Measurements from ENCODE around the gene GNB5.

GNB5 gene

DNA sequence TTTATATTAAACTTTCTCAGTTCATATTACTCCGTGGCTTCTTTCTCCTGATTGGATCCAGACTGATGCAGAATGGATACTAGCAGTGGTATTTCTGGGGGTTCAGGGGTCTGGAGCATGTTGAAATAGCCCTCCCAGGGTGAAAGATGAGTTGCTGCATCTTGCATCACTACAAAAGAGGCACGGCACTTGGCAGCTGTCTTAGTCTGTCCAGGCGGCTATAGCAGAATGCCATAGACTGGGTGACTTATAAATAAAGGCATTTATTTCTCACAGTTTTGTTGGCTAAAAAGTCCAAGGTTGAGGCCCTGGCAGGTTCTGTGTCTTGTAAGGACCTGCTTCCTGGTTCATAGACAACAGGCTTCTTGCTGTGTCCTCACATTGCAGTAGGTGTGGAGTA lies 78.0 kb downstream of the GNB5 start:
- Histone ChIP-seq H3K27me3 (ENCODE audit: control insufficient read depth, insufficient read depth, low read length) (peaks cover 28% of the 10 kb centered on the region), H3K36me3 (ENCODE audit: control insufficient read depth, insufficient read depth, low read length) (no peaks in the 10 kb centered on the region), H3K4me3 (ENCODE audit: low read length) (no peak overlapping the region), H3K9ac (ENCODE audit: low read length) (no peak overlapping the region), H3K9me3 (ENCODE audit: control insufficient read depth, low read length) (no peaks in the 10 kb centered on the region), H3K4me1 (ENCODE audit: control insufficient read depth, insufficient read depth, low read length) (peaks cover 12% of the 10 kb centered on the region)

DNA sequence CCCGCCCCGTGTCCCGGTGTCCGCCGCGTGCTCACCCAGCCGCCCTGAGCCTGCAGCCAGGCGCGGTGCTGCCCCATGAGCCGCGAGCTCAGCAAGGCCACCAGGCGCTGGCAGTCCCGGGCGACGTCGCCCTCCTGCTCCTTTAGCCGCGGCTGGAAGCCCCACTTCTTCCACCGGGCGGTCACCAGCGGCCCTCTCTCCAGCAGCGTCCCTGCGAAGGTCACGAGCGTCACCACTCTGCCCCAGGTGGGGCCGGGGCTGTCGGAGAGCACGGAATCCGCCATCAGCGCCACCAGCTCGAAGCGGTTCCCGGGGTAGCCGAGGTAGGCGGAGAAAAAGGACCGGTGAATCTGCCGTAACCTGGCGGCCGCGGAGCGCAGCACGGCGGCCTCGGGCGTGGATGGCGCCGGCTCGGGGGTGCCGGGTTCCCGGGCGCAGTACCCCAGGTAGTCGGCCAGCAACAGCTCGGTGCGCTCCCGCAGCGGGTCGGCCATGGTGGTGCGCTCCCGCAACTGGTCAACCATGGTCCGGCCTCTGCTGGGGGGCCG lies 78.9 kb downstream of the GNB5 start:
- peak overlapping the region; percentile 33 for H3K9ac ChIP-seq (ENCODE audit: low read length)

DNA sequence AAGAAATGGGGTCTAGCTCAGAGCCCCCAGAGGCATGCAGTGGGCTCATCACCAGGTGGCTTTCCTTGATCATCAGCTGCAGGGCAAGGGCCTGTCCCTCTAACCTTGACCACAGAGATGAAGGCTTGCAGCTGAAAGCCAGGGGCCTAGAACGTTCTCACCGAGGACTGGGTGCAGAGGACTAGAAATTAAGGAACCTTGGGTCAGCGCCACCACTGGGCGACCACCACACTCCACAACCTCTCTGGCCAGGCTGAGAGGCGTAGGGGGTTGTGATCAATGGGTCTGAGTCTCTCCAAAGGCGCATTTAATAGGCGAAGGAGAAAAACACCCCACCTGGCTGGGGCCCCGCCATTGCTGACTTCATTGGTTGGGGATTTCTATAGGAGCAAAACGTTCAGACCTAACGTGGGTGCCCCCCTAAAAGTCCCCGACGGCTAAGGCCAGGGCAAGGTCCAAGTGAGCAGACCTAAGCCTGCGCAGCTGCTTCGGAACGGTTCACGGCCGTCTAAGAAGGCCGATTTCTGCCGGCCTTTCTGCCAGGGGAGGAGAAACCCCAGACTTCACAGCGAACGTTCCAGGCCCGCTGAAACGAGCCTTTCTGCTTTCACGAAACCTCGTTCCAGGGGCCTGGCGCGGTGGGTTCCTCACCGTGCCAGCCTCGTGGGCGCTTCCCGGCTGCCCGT lies 79.5 kb downstream of the GNB5 start:
- H3K36me3 ChIP-seq (ENCODE audit: control insufficient read depth, insufficient read depth, low read length) = no peaks in the 10 kb centered on the region
- no peak overlapping the region for H3K4me3 ChIP-seq (ENCODE audit: low read length)
- H3K9me3 ChIP-seq (ENCODE audit: control insufficient read depth, low read length) = no peaks in the 10 kb centered on the region
- H3K27me3 ChIP-seq (ENCODE audit: control insufficient read depth, insufficient read depth, low read length) = peaks cover 28% of the 10 kb centered on the region
- peaks cover 11% of the 10 kb centered on the region for H3K4me1 ChIP-seq (ENCODE audit: control insufficient read depth, insufficient read depth, low read length)
- peak overlapping the region; percentile 33 for H3K9ac ChIP-seq (ENCODE audit: low read length)

More for the DNA sequence above, 78.9 kb downstream of the GNB5 start:
- no peaks in the 10 kb centered on the region for H3K9me3 ChIP-seq (ENCODE audit: control insufficient read depth, low read length)
- peaks cover 12% of the 10 kb centered on the region for H3K4me1 ChIP-seq (ENCODE audit: control insufficient read depth, insufficient read depth, low read length)
- no peaks in the 10 kb centered on the region for H3K36me3 ChIP-seq (ENCODE audit: control insufficient read depth, insufficient read depth, low read length)
- peaks cover 28% of the 10 kb centered on the region for H3K27me3 ChIP-seq (ENCODE audit: control insufficient read depth, insufficient read depth, low read length)
- no peak overlapping the region for H3K4me3 ChIP-seq (ENCODE audit: low read length)

DNA sequence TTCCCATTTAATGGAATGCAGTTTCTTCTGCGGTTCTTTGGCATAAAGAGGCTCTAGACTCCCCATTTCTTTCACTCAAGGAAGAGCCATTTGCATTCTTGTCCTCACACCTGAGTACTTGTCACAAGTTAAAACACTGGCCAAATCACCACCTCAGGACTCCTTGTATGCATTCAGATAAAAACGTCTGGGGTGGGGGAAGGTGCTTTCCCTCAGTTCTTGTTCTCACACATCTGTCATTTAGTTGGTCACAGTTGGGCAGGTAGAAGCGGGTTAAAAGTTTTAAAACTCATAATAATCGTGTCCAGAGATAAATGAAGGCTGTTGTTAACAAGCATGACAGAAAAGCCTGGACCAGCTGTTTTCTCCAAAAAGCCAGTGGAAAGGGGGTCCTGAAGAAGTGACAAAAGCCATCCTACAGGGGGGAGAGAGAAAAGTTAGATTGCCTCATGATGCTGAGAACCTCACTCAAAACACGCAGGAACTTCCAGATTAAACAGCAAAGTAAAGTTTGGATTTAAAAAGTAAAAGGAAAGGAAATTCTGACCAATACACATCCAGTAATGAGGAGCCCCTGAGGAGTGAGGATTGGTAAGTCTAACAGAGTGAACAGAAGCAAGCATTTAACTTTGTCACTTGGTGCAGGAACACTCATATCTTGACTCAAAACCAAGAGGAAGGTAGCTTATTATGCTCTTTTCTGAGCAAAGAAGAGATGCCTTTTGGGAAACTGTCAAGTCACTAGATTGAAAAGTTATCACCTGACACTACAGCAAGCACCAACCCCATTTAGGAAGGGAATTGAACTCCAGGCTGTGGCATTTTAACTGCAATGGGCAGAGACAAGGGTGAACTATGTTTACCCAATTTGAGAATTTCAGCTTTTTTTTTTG lies 81.4 kb downstream of the GNB5 start:
- Histone ChIP-seq H3K9ac (ENCODE audit: low read length) (no peak overlapping the region), H3K9me3 (ENCODE audit: control insufficient read depth, low read length) (no peaks in the 10 kb centered on the region), H3K4me3 (ENCODE audit: low read length) (no peak overlapping the region), H3K27me3 (ENCODE audit: control insufficient read depth, insufficient read depth, low read length) (peaks cover 28% of the 10 kb centered on the region), H3K4me1 (ENCODE audit: control insufficient read depth, insufficient read depth, low read length) (no peaks in the 10 kb centered on the region), H3K36me3 (ENCODE audit: control insufficient read depth, insufficient read depth, low read length) (no peaks in the 10 kb centered on the region)

DNA sequence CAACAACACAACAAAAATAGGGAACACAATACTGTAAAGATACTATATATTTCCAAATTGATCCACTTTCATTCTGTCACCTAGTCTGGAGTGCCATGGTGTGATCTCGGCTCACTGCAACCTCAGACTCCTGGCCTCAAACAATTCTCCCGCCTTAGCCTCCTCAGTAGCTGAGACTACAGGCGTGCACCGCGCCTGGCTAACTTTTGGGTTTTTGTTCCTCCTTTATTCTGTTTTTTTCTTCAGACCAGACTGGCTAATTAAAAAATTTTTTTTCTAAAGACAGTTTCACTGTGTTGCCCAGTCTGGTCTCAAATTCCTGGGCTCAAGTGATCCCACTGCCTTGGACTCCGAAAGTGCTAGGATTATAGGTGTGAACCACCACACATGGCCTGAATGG lies 84.0 kb downstream of the GNB5 start:
- H3K36me3 ChIP-seq (ENCODE audit: control insufficient read depth, insufficient read depth, low read length) = no peaks in the 10 kb centered on the region
- no peak overlapping the region for H3K4me3 ChIP-seq (ENCODE audit: low read length)
- no peak overlapping the region for H3K9ac ChIP-seq (ENCODE audit: low read length)
- peaks cover 16% of the 10 kb centered on the region for H3K27me3 ChIP-seq (ENCODE audit: control insufficient read depth, insufficient read depth, low read length)
- no peaks in the 10 kb centered on the region for H3K4me1 ChIP-seq (ENCODE audit: control insufficient read depth, insufficient read depth, low read length)
- H3K9me3 ChIP-seq (ENCODE audit: control insufficient read depth, low read length) = no peaks in the 10 kb centered on the region

GRCh38 chr15:52106641-52107040 lies 84.6 kb downstream of the GNB5 start:
- Histone ChIP-seq H3K36me3 (ENCODE audit: control insufficient read depth, insufficient read depth, low read length) (no peaks in the 10 kb centered on the region), H3K27me3 (ENCODE audit: control insufficient read depth, insufficient read depth, low read length) (peaks cover 10% of the 10 kb centered on the region), H3K4me3 (ENCODE audit: low read length) (no peak overlapping the region), H3K4me1 (ENCODE audit: control insufficient read depth, insufficient read depth, low read length) (no peaks in the 10 kb centered on the region), H3K9me3 (ENCODE audit: control insufficient read depth, low read length) (no peaks in the 10 kb centered on the region), H3K9ac (ENCODE audit: low read length) (no peak overlapping the region)

DNA sequence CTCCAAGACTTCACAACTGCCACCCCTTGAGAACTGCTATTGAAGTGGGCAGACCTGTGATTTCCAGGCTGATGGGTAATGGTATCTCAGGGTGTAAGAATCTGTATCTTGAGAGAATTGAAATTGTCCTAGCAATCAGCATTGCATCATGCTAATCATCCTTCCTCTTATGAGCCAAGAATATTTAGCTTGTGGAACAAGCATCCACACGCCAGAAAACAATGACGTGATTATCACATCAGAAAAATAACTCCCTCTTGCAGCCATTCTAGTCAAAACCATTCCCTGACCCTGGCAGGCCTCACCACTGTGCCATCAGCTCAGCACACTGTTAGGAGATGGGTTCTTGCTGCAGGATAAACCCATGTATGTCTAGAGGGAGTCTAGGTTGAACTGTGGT lies 85.3 kb downstream of the GNB5 start:
- Histone ChIP-seq H3K9me3 (ENCODE audit: control insufficient read depth, low read length) (no peaks in the 10 kb centered on the region), H3K9ac (ENCODE audit: low read length) (no peak overlapping the region), H3K27me3 (ENCODE audit: control insufficient read depth, insufficient read depth, low read length) (peaks cover 2% of the 10 kb centered on the region), H3K36me3 (ENCODE audit: control insufficient read depth, insufficient read depth, low read length) (no peaks in the 10 kb centered on the region), H3K4me1 (ENCODE audit: control insufficient read depth, insufficient read depth, low read length) (no peaks in the 10 kb centered on the region), H3K4me3 (ENCODE audit: low read length) (no peak overlapping the region)

- no peak overlapping the region for H3K9ac ChIP-seq (ENCODE audit: low read length)
- H3K4me3 ChIP-seq (ENCODE audit: low read length) = no peak overlapping the region
- H3K27me3 ChIP-seq (ENCODE audit: control insufficient read depth, insufficient read depth, low read length) = no peaks in the 10 kb centered on the region
- H3K36me3 ChIP-seq (ENCODE audit: control insufficient read depth, insufficient read depth, low read length) = no peaks in the 10 kb centered on the region
- no peaks in the 10 kb centered on the region for H3K9me3 ChIP-seq (ENCODE audit: control insufficient read depth, low read length)
- H3K4me1 ChIP-seq (ENCODE audit: control insufficient read depth, insufficient read depth, low read length) = no peaks in the 10 kb centered on the region
Measured at GRCh38 chr15:52104532-52105004, 86.6 kb downstream of the GNB5 start.

- Histone ChIP-seq H3K27me3 (ENCODE audit: control insufficient read depth, insufficient read depth, low read length) (no peaks in the 10 kb centered on the region), H3K9ac (ENCODE audit: low read length) (no peak overlapping the region), H3K4me1 (ENCODE audit: control insufficient read depth, insufficient read depth, low read length) (no peaks in the 10 kb centered on the region), H3K4me3 (ENCODE audit: low read length) (no peak overlapping the region), H3K36me3 (ENCODE audit: control insufficient read depth, insufficient read depth, low read length) (no peaks in the 10 kb centered on the region), H3K9me3 (ENCODE audit: control insufficient read depth, low read length) (no peaks in the 10 kb centered on the region)
Measured at GRCh38 chr15:52103217-52104207, 87.7 kb downstream of the GNB5 start.

GRCh38 chr15:52102463-52102862 lies 88.7 kb downstream of the GNB5 start:
- no peak overlapping the region for H3K9ac ChIP-seq (ENCODE audit: low read length)
- H3K4me1 ChIP-seq (ENCODE audit: control insufficient read depth, insufficient read depth, low read length) = no peaks in the 10 kb centered on the region
- no peaks in the 10 kb centered on the region for H3K9me3 ChIP-seq (ENCODE audit: control insufficient read depth, low read length)
- H3K36me3 ChIP-seq (ENCODE audit: control insufficient read depth, insufficient read depth, low read length) = no peaks in the 10 kb centered on the region
- no peak overlapping the region for H3K4me3 ChIP-seq (ENCODE audit: low read length)
- H3K27me3 ChIP-seq (ENCODE audit: control insufficient read depth, insufficient read depth, low read length) = no peaks in the 10 kb centered on the region

GRCh38 chr15:52101542-52102323 lies 89.5 kb downstream of the GNB5 start:
- H3K9ac ChIP-seq (ENCODE audit: low read length) = no peak overlapping the region
- H3K9me3 ChIP-seq (ENCODE audit: control insufficient read depth, low read length) = no peaks in the 10 kb centered on the region
- no peak overlapping the region for H3K4me3 ChIP-seq (ENCODE audit: low read length)
- no peaks in the 10 kb centered on the region for H3K4me1 ChIP-seq (ENCODE audit: control insufficient read depth, insufficient read depth, low read length)
- no peaks in the 10 kb centered on the region for H3K27me3 ChIP-seq (ENCODE audit: control insufficient read depth, insufficient read depth, low read length)
- no peaks in the 10 kb centered on the region for H3K36me3 ChIP-seq (ENCODE audit: control insufficient read depth, insufficient read depth, low read length)
